Astrocyte (in vitro differentiated cells and primary cell): ENCODE data around the gene NR1H2.

ENCODE experiments used
- EZH2 ChIP-seq: IDR thresholded peaks from 2 replicates; pipeline ENCODE4 v1.6.1; 2012; ENCODE audit warnings: mild to moderate bottlenecking, low read length, inconsistent platforms; ENCODE audit not compliant: insufficient read depth
- TF ChIP-seq, protein P1 (sequence below): IDR thresholded peaks from 2 replicates; pipeline ENCODE4 v1.5.1; 2011; ENCODE audit warnings: low read depth, mild to moderate bottlenecking, inconsistent platforms, low read length, moderate library complexity; ENCODE audit not compliant: insufficient read depth

DNA sequence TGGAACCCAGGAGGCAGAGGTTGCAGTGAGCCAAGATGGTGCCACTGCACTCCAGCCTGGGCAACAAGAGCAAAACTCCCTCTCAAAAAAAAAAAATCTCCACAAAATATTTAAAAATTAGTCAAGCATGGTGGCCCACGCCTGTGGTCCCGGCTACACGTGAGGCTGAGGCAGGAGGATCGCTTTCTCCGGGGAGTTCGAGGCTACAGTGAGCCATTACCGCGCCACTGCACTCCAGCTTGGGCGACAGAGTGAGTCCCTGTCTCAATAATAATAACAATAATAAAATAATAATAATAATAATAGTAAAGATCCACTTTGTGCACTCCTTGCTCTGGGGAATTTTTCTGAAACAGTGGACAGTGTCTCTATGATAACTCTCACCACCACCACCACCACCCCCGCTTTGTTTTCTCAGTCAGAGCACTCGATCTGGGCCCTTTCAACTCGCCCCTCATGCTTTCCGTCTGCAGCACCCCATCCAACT, 19.5 kb upstream of the NR1H2 start:
- TF ChIP-seq, protein P1, sequence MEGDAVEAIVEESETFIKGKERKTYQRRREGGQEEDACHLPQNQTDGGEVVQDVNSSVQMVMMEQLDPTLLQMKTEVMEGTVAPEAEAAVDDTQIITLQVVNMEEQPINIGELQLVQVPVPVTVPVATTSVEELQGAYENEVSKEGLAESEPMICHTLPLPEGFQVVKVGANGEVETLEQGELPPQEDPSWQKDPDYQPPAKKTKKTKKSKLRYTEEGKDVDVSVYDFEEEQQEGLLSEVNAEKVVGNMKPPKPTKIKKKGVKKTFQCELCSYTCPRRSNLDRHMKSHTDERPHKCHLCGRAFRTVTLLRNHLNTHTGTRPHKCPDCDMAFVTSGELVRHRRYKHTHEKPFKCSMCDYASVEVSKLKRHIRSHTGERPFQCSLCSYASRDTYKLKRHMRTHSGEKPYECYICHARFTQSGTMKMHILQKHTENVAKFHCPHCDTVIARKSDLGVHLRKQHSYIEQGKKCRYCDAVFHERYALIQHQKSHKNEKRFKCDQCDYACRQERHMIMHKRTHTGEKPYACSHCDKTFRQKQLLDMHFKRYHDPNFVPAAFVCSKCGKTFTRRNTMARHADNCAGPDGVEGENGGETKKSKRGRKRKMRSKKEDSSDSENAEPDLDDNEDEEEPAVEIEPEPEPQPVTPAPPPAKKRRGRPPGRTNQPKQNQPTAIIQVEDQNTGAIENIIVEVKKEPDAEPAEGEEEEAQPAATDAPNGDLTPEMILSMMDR, result no peak
- TF ChIP-seq EZH2, result no peak
